Measurements from ENCODE around the gene TBCCD1.

TBCCD1 gene

GRCh38 chr3:186593862-186594261, 26.7 kb upstream of the TBCCD1 start:
- TF ChIP-seq ZBTB7A (IDR thresholded peaks at IDR 0.05; ENCODE audit: low read depth) (no peak), TEAD4 (IDR thresholded peaks at IDR 0.05) (no peak), YY1 (IDR thresholded peaks at IDR 0.05; ENCODE audit: low read depth) (no peak), NFIC (IDR thresholded peaks at IDR 0.05) (no peak), FOXM1 (IDR thresholded peaks at IDR 0.05; ENCODE audit: borderline replicate concordance, low read depth) (no peak), EP300 (IDR thresholded peaks at IDR 0.05; ENCODE audit: borderline replicate concordance) (no peak), CEBPB (IDR thresholded peaks at IDR 0.05) (no peak), TAF1 (IDR thresholded peaks at IDR 0.05; ENCODE audit: low read depth) (no peak), USF1 (IDR thresholded peaks at IDR 0.05) (no peak), EGR1 (IDR thresholded peaks at IDR 0.05) (no peak), RAD21 (IDR thresholded peaks at IDR 0.05; ENCODE audit: low read depth) (no peak)

- TF ChIP-seq CEBPB (IDR thresholded peaks at IDR 0.05) (no peak), USF1 (IDR thresholded peaks at IDR 0.05) (no peak), EP300 (IDR thresholded peaks at IDR 0.05; ENCODE audit: borderline replicate concordance) (no peak)
- TF ChIP-seq, protein P1, sequence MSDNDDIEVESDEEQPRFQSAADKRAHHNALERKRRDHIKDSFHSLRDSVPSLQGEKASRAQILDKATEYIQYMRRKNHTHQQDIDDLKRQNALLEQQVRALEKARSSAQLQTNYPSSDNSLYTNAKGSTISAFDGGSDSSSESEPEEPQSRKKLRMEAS (IDR thresholded peaks at IDR 0.05), result no peak
These were observed 25.5 kb upstream of the TBCCD1 start for GRCh38 chr3:186592682-186593081.

DNA sequence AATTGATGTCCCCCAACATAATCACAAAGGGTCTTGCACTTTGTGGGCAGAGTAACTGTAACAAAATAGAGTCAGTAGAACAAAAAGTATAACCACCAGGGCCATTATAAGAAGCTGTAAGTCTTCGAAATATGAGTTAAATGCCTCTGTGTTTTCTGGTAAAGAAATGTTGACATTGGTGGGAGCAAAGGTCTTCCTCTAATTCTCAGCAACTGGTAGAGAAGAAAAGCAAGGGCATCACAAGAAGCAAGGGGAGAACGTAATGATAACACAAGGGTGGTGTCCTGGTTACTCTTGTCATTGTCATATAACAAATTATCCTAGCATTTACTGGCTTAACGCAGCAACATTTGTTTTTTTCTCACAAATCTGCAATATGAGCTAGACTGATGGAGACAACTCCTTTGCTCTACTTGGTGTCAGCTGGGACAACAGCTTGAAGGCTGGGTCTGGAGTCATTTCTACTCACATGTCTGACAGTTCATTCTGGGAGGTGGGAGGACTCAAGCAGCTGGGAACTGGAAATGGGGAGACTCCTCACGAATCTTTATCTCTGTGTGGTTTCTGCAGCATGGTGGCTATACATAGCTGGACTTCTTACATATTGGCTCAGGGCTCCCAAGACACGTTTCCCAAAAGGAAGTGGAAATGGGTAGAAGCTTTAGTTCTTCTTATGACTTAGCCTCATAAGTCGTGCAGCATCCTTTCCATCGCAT, 23.6 kb upstream of the TBCCD1 start:
- no peak for TF ChIP-seq USF1 (IDR thresholded peaks at IDR 0.05)
- no peak for TF ChIP-seq TEAD4 (IDR thresholded peaks at IDR 0.05)

DNA sequence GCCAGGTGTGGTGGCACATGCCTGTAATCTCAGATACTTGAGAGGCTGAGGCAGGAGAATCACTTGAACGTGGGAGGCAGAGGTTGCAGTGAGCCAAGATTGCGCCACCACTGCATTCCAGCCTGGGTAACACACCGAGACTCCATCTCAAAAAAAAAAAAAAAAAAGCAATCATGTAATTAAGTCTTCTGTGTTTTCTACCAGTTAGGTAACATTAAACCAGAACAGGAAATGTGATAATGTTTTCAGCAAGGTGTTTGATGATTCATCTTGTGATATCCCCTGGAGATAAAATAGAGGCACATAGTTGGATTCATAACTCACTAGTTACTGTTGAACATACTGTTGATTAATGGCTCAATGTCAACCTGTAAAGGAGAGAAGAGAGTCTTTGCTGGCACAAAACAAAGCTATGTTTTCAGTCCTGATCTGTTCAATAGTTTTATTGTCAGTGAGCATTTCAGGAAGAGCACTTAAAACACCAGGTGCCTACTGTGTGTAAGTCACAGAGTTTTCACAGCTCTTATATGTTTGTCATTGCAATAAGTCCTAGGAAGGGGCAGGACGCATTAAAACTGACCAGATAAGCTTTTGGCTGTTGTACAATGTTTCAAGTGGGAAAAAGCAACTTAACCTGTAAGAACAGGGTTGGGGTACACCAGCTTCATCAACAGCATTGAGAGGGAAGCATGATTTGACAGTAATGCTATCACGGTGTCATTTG, 22.9 kb upstream of the TBCCD1 start:
- TF ChIP-seq FOXM1 (IDR thresholded peaks at IDR 0.05; ENCODE audit: borderline replicate concordance, low read depth) (no peak), CEBPB (IDR thresholded peaks at IDR 0.05) (peak; percentile 93), USF1 (IDR thresholded peaks at IDR 0.05) (no peak), EGR1 (IDR thresholded peaks at IDR 0.05) (0 out of 2 replicates have a peak, but pooled peaks have one; percentile 25), CREB1 (IDR thresholded peaks at IDR 0.05; ENCODE audit: low read depth) (no peak), TEAD4 (IDR thresholded peaks at IDR 0.05) (peak; percentile 77)
- TF ChIP-seq, protein P2, sequence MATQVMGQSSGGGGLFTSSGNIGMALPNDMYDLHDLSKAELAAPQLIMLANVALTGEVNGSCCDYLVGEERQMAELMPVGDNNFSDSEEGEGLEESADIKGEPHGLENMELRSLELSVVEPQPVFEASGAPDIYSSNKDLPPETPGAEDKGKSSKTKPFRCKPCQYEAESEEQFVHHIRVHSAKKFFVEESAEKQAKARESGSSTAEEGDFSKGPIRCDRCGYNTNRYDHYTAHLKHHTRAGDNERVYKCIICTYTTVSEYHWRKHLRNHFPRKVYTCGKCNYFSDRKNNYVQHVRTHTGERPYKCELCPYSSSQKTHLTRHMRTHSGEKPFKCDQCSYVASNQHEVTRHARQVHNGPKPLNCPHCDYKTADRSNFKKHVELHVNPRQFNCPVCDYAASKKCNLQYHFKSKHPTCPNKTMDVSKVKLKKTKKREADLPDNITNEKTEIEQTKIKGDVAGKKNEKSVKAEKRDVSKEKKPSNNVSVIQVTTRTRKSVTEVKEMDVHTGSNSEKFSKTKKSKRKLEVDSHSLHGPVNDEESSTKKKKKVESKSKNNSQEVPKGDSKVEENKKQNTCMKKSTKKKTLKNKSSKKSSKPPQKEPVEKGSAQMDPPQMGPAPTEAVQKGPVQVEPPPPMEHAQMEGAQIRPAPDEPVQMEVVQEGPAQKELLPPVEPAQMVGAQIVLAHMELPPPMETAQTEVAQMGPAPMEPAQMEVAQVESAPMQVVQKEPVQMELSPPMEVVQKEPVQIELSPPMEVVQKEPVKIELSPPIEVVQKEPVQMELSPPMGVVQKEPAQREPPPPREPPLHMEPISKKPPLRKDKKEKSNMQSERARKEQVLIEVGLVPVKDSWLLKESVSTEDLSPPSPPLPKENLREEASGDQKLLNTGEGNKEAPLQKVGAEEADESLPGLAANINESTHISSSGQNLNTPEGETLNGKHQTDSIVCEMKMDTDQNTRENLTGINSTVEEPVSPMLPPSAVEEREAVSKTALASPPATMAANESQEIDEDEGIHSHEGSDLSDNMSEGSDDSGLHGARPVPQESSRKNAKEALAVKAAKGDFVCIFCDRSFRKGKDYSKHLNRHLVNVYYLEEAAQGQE (IDR thresholded peaks at IDR 0.05; ENCODE audit: low read depth), result no peak
- TF ChIP-seq, protein P1 (IDR thresholded peaks at IDR 0.05), result no peak

GRCh38 chr3:186589121-186589520, 22.0 kb upstream of the TBCCD1 start:
- TF ChIP-seq RAD21 (IDR thresholded peaks at IDR 0.05; ENCODE audit: low read depth) (peak; percentile 58), YY1 (IDR thresholded peaks at IDR 0.05; ENCODE audit: low read depth) (no peak)

DNA sequence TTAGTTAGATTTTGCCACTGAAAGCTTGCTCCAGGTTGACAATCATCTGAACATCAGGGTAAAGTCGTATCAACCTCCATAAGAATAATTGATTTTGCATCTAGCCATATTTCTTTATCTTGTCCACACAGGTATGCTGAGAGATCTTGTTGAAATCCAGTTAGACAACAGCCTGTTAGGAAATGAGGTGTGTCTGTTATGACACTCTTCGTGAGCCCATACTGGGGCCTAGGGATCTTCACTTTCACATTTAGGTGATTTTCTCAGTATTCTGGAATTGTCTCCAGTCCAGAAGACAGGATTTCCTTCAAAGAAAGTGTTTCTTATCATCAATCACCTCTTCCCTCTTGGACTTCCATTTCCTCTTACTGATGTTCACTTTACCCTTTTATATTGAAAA, 21.5 kb upstream of the TBCCD1 start:
- no peak for TF ChIP-seq TEAD4 (IDR thresholded peaks at IDR 0.05)
- no peak for TF ChIP-seq RAD21 (IDR thresholded peaks at IDR 0.05; ENCODE audit: low read depth)
- no peak for TF ChIP-seq NFIC (IDR thresholded peaks at IDR 0.05)
- no peak for TF ChIP-seq FOXM1 (IDR thresholded peaks at IDR 0.05; ENCODE audit: borderline replicate concordance, low read depth)
- no peak for TF ChIP-seq ZBTB7A (IDR thresholded peaks at IDR 0.05; ENCODE audit: low read depth)
- no peak for TF ChIP-seq CREB1 (IDR thresholded peaks at IDR 0.05; ENCODE audit: low read depth)
- TF ChIP-seq YY1 (IDR thresholded peaks at IDR 0.05; ENCODE audit: low read depth), result no peak
- no peak for TF ChIP-seq USF1 (IDR thresholded peaks at IDR 0.05)
- no peak for TF ChIP-seq EGR1 (IDR thresholded peaks at IDR 0.05)
- TF ChIP-seq EP300 (IDR thresholded peaks at IDR 0.05; ENCODE audit: borderline replicate concordance), result no peak
- TF ChIP-seq, protein P1 (IDR thresholded peaks at IDR 0.05), result no peak
- no peak for TF ChIP-seq CEBPB (IDR thresholded peaks at IDR 0.05)
- no peak for TF ChIP-seq TCF12 (IDR thresholded peaks at IDR 0.05; ENCODE audit: low read depth)
- no peak for TF ChIP-seq TAF1 (IDR thresholded peaks at IDR 0.05; ENCODE audit: low read depth)
- TF ChIP-seq, protein P2 (IDR thresholded peaks at IDR 0.05; ENCODE audit: low read depth), result no peak

All from Ishikawa (cell line).